ENCODE results near the gene ASCL1.

DNA sequence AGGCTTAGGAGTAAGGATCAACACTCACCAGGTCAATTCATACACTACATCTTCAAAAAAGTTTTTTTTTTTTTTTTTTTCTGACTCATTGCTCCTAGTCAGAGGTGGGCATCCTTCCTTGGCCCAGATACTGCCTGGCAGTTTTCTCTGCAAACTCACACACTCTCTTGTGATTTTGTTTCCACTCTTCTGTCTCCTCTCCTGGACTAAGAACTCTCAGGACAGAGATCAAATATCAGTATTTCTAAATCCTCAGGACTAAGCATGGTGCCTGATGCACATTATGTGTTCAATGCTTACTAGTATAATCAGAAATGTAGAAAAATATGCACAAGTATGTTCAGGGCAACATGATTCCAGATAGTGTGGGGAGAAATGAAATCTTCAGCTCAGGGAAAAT is 30.3 kb upstream of the ASCL1 start:
- TF ChIP-seq, protein P1, sequence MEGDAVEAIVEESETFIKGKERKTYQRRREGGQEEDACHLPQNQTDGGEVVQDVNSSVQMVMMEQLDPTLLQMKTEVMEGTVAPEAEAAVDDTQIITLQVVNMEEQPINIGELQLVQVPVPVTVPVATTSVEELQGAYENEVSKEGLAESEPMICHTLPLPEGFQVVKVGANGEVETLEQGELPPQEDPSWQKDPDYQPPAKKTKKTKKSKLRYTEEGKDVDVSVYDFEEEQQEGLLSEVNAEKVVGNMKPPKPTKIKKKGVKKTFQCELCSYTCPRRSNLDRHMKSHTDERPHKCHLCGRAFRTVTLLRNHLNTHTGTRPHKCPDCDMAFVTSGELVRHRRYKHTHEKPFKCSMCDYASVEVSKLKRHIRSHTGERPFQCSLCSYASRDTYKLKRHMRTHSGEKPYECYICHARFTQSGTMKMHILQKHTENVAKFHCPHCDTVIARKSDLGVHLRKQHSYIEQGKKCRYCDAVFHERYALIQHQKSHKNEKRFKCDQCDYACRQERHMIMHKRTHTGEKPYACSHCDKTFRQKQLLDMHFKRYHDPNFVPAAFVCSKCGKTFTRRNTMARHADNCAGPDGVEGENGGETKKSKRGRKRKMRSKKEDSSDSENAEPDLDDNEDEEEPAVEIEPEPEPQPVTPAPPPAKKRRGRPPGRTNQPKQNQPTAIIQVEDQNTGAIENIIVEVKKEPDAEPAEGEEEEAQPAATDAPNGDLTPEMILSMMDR (IDR thresholded peaks at IDR 0.05) = no peak
- TF ChIP-seq POLR2A (IDR thresholded peaks at IDR 0.05) = no peak

All from Peyer's patch (tissue), 4 donors.